NCI-H2196 (cell line): Measurements from ENCODE around the gene PI4KA.
"Not testable (repeated sequence)": the region's sequence is repeated elsewhere in the genome, so short reads cannot be mapped to it uniquely, and the experiment has no call there.

Experiments used
- DNase-seq: peaks from one replicate; lab custom pipeline; 2025; ENCODE audit not compliant: unreplicated experiment; lab: John Stamatoyannopoulos, UW

The PI4KA gene

DNA sequence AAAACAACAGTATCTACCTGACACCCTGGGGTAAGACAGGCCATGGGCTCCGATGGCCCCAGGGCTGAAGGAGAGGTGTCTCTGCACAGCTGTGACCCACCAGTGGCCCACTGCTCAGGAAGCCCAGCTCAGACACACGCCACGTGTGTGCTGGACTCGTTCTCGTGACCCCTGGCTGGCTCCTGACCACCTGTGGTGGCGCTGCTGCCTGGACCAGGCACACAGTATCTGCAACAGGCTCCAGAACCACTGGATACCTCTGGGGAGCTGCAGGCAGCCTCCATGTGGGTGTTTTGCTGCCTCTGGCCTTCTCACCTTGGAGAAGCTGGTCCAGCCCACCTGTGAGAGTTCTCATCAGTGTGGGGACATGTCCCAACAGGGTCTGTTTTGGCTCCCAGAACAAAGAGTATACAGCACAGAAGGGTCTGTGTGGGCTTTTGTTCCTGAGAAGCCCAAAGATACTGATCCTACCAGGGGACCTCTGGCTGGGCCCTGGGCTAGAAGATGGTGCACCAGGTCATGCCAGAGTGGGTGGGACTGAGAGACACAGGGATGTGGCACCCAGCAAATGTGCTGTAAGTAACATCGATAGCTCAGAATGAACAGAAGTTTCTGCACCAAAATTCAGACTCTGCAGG, 106.4 kb downstream of the PI4KA start:
- no peak for DNase-seq

- peak; percentile 13 for DNase-seq
Measured at GRCh38 chr22:20751185-20751851, 107.3 kb downstream of the PI4KA start.

GRCh38 chr22:20750461-20751184, 108.0 kb downstream of the PI4KA start:
- peak; percentile 59 for DNase-seq

- DNase-seq = no peak
Measured at GRCh38 chr22:20749453-20749852, 109.2 kb downstream of the PI4KA start.

GRCh38 chr22:20748731-20749428, 109.7 kb downstream of the PI4KA start:
- no peak for DNase-seq

DNA sequence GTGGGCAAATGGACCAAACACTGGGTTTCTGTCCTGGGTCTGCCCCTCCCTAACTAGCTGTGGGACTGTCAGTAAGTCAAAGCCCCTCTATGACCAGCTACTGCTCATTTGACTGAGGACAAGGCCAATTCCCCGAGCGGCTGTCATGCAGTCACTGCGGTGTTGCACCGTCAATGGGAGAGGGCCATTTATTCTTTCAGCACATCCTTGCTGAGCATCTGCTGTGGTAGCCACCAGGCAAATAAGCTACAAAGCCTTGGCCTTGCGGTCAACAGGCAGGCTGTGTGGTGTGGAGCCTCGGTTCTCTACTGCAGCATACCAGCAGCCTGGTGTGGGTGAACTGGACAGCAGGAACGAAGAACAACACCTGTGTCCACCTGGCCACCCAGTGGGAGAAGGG, 110.5 kb downstream of the PI4KA start:
- no peak for DNase-seq

DNA sequence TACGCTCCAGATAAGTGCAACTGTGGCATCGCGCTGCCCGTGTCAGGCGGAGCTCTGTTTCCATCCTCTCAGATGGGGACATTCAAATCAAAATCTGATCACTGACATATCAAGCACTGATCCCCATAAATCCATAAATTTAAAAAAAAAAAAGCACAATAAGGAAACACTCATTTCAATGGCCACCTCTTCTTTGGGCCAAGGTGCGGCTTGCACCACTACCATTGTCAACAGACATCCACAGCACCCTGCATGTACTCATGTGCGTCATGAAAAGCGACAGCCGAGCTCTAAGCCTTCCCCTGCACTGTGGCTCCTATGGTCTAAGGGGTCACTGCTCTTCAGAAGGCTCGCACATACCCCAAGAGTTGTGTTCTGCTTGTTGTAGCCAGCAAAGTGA, 111.4 kb downstream of the PI4KA start:
- no peak for DNase-seq

- DNase-seq = no peak
Measured at GRCh38 chr22:20746431-20747189, 112.0 kb downstream of the PI4KA start.

DNA sequence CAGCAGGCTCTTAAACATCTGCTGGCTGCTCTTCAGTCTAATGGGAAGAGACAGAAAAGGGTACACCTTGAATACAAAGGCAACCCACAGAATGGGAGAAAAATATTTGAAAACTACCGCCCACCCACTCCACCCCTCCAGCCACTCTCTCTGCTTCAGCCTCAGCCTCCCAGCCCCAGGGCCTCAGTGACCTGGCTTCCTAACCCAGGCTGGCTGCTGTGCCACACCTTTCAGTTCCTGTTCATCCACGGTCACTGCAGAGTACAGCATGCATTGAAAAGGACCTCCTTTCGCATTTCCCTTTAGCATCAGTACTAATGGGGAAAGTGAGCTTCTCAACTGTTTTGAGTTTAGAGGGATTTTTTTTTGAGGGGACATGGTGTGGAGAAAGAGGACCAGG, 113.5 kb downstream of the PI4KA start:
- no peak for DNase-seq

- no peak for DNase-seq
Measured at GRCh38 chr22:20744456-20744855, 114.2 kb downstream of the PI4KA start.

DNA sequence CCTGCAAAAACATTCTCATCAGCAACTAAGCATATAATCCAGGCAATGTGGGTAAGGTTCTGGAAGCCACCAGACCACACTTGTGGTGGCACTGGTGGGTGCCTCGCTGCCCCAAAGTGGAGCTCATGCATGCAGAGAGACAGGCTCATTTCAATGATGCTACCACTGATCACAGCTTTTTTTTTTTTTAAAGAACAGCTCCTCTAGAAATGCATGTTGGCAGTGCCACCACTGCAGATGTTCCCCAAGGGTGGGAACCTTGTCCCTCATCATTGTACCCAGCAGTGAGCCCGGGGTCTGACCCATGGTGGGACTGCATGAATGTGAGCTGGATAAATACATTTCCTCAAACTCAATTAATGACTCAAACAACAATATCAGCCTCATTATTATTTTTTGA, 115.8 kb downstream of the PI4KA start:
- no peak for DNase-seq

DNA sequence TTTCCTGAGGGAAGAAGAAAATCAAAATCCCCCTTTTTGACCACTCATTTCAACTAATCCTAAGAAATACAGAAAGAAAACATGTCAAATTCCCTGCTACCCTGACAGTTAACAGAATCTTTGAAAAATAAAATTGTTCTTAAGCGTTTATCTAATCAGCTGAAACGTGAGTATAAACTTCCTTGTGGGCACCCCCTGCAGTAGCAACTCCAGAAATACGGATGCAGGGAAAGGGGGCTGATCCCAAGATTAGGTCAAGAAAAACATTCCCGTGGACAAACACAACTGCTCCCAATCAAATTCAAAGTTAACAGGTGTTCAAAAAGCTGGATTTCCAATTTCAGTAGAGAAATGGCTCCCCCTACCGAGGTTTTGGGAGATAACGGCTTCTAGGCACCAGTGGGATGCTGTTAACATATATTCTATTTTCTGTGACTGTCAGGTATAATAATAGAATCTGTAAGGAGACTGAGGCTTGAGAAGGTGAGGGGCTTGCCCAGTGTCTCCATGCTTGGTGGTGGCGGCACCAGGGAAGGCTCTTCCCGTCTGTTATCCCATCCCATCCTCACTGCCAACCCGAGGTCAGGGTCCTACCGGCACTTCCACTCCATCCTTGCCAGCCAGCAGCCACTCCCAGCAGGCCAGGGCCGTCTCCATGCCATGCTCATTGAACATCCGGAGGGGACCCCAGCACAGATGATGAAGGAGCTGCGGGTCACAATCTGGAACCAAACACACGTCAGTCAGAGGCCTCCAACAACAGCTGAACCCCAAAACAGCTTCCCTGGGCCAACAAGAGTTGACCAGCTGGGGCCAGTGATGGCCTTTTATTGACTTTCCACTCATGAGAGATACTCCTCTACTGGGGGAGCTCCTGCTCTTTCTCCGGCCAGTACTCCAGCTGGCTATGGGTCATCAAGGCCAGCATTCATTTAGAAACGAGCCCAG, 116.7 kb downstream of the PI4KA start:
- DNase-seq = peak; percentile 44

GRCh38 chr22:20741008-20741633, 117.5 kb downstream of the PI4KA start:
- DNase-seq = no peak

DNA sequence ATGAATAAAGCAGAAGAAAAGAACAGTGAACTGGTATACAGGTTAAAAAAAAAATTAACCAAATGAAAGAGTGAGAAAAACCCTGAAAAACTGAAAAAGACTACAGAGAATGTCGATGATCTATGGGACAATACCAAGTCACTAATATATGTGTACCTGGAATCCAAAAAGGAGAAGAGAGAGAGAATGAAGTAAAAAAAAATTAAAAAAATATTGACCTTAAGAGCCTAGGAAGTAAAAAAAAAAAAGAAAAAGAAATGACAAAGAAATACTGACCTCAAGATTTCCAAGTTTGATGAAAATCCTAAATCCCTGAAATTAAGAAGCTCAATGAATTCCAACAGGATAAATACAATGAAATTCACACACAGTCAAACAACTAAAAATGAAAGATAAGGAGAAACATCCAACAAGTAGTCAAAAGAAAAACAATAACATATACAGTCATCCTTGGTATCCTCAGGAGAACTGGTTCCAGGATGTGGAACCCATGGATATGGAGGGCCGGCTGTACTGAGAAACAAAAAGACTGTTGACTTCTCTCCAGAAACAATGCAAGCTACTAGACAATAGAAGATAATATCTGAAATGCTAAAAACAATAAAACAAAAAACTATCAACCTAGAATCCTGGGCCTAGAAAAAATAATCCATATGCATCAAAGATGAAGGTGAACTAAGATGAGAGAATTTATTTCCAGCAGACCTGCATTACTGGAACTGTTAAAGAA, 118.2 kb downstream of the PI4KA start:
- no peak for DNase-seq

- DNase-seq = no peak
Measured at GRCh38 chr22:20738394-20739089, 120.1 kb downstream of the PI4KA start.

DNA sequence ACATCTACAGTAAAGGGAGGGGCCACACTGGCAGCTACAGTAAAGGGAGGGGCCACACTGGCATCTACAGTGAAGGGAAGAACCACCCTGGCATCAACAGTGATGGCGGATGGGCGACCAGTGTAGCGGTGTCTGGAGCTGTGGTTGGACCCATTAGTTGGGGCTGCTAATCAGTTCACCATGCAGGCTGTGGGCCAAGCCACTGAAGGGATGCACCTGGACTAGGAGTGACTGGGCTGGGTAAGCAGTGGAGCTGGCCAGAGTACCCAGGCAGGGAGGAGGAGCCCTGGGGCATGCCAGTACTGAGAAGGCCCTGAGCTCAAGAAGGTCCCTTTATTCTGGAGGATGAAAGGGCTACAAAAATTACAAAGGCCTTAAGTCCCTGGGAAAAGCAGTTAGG, 121.7 kb downstream of the PI4KA start:
- peak; percentile 10 for DNase-seq

- DNase-seq = not testable (repeated sequence)
Measured at GRCh38 chr22:20735356-20736162, 123.1 kb downstream of the PI4KA start.
